Natural killer cell (primary cell): ENCODE data around the gene ATG2A. TPM values are rescaled to one million over a fixed set of nuclear protein-coding genes. Genes with fewer than 3 reads are reported as not detected.

Source experiments
- ATAC-seq, 3 donors: fragments of 150-1000 bp in 2 of 3; fragments of 200-7000 bp in 1 of 3; cut with Tn5 transposase; 1 replicate in 1 of 3; 2 replicates in 2 of 3; pipeline ENCODE4 v1.10.0; 2021; ENCODE audit warnings: mild to moderate bottlenecking in 2 of 3, moderate library complexity in 2 of 3
- DNase-seq, 2 donors: peaks; one replicate each; pipeline versions ENCODE4 v3.0.0 to v3.0.0-alpha.2; 2013 to 2021; ENCODE audit warnings: mixed read lengths in 1 of 2
- H3K27ac ChIP-seq: one replicate; pipeline ENCODE4 v1.5.1; 2013; ENCODE audit warnings: mild to moderate bottlenecking, low read length
- H3K27me3 ChIP-seq: one replicate; pipeline ENCODE4 v1.6.1; 2013; ENCODE audit warnings: low read length; ENCODE audit not compliant: control insufficient read depth, insufficient read depth
- H3K36me3 ChIP-seq: one replicate; pipeline ENCODE4 v1.6.1; 2013; ENCODE audit warnings: low read length; ENCODE audit not compliant: control insufficient read depth, insufficient read depth
- H3K4me1 ChIP-seq: one replicate; pipeline ENCODE4 v1.6.1; 2013; ENCODE audit warnings: low read length; ENCODE audit not compliant: control insufficient read depth, insufficient read depth
- H3K4me3 ChIP-seq: one replicate; pipeline ENCODE4 v1.5.1; 2013; ENCODE audit warnings: low read length
- H3K9me3 ChIP-seq: one replicate; pipeline ENCODE4 v1.6.1; 2013; ENCODE audit warnings: low read length; ENCODE audit not compliant: control insufficient read depth, insufficient read depth
- H3K27ac Mint-ChIP-seq, 2 donors: one replicate each; pipeline ENCODE4 v1.8.0; 2022; ENCODE audit warnings: mild to moderate bottlenecking in 2 of 2, mixed read lengths in 2 of 2, moderate library complexity in 1 of 2
- H3K27me3 Mint-ChIP-seq, 2 donors: one replicate each; pipeline ENCODE4 v1.8.0; 2022; ENCODE audit warnings: low read depth in 2 of 2, mixed read lengths in 2 of 2
- H3K36me3 Mint-ChIP-seq: one replicate; pipeline ENCODE4 v1.8.0; 2022; ENCODE audit warnings: mixed read lengths
- H3K4me1 Mint-ChIP-seq, 2 donors: one replicate each; pipeline ENCODE4 v1.8.0; 2022; ENCODE audit warnings: mixed read lengths in 2 of 2
- H3K4me3 Mint-ChIP-seq: one replicate; pipeline ENCODE4 v1.8.0; 2022; ENCODE audit warnings: mild to moderate bottlenecking, moderate library complexity, mixed read lengths
- H3K9me3 Mint-ChIP-seq, 2 donors: one replicate each; pipeline ENCODE4 v1.8.0; 2022; ENCODE audit warnings: mixed read lengths in 2 of 2
- CTCF ChIP-seq: fragments of 200-600 bp; IDR thresholded peaks from one replicate; pipeline ENCODE4 v1.8.0; 2022; ENCODE audit warnings: antibody characterized with exemption
- WGBS: methylation state at CpG from one replicate; pipeline ENCODE4 v1.1.7; 2013; ENCODE audit warnings: missing lambda C conversion rate; ENCODE audit not compliant: insufficient coverage; 5-methylcytosine and 5-hydroxymethylcytosine counted together
- intact Hi-C: fragments of 100-400 bp; cut with micrococcal nuclease; formaldehyde crosslinking; loops from one replicate; pipeline ENCODE4 v1.14.2; 2022
- total RNA-seq, 4 donors: library from RNA; stranded (reverse); fragments of 120-200 nt in 1 of 4; gene quantifications; one replicate each; pipeline versions ENCODE4 v1.2.3 to v1.2.4, GENCODE V29; 2013 to 2022

Gene ATG2A
- total RNA-seq, 3 donors from 2014 or later (not counting 1 experiment from before 2014, with no cell fraction given) = 165 to 321 (median 259) TPM

- H3K4me1 Mint-ChIP-seq = peaks cover 65 to 85% of the 10 kb centered on the region in 2 donors
- Histone ChIP-seq H3K27ac (peak overlapping the region; percentile 91), H3K36me3 (peaks cover 25% of the 10 kb centered on the region), H3K4me3 (peak overlapping the region; percentile 10), H3K9me3 (no peaks in the 10 kb centered on the region), H3K4me1 (peaks cover 99% of the 10 kb centered on the region), H3K27me3 (no peaks in the 10 kb centered on the region)
- H3K36me3 Mint-ChIP-seq = no peaks in the 10 kb centered on the region
- DNase-seq = no peak
- ATAC-seq = no peak
- H3K4me3 Mint-ChIP-seq = peak overlapping the region; percentile 81
- no peaks in the 10 kb centered on the region for H3K27me3 Mint-ChIP-seq
- TF ChIP-seq CTCF = no peak
- intact Hi-C loops = loop anchor here (2.0 kb wide), 2 partner anchors 15 to 17 kb away; partner anchors contain the start of gene EHD1
- WGBS = 59% methylated on average over 9 of the region's 9 CpGs
- no peaks in the 10 kb centered on the region for H3K9me3 Mint-ChIP-seq
- H3K27ac Mint-ChIP-seq = peak overlapping the region; percentile 95 to 96
Observed at GRCh38 chr11:64864135-64864472, 52.9 kb downstream of the ATG2A start.

GRCh38 chr11:64863391-64864060 is 53.5 kb downstream of the ATG2A start:
- Histone ChIP-seq H3K4me3 (no peak overlapping the region), H3K36me3 (peaks cover 23% of the 10 kb centered on the region), H3K27me3 (no peaks in the 10 kb centered on the region), H3K4me1 (peaks cover 99% of the 10 kb centered on the region), H3K9me3 (no peaks in the 10 kb centered on the region), H3K27ac (peak overlapping the region; percentile 91)
- Mint-ChIP-seq H3K4me3 (peak overlapping the region; percentile 81), H3K27me3 (no peaks in the 10 kb centered on the region), H3K27ac (peak overlapping the region; percentile 95 to 96), H3K4me1 (peaks cover 65 to 85% of the 10 kb centered on the region in 2 donors), H3K9me3 (no peaks in the 10 kb centered on the region), H3K36me3 (no peaks in the 10 kb centered on the region)
- WGBS = 84% methylated on average over 23 of the region's 23 CpGs
- intact Hi-C loops = loop anchor here (2.0 kb wide), 2 partner anchors 15 to 17 kb away; partner anchors contain the start of gene EHD1
- DNase-seq (no peak), ATAC-seq (no peak)
- no peak for TF ChIP-seq CTCF

- Histone ChIP-seq H3K36me3 (peaks cover 21% of the 10 kb centered on the region), H3K27ac (peak overlapping the region; percentile 91), H3K27me3 (no peaks in the 10 kb centered on the region), H3K4me1 (peaks cover 99% of the 10 kb centered on the region), H3K9me3 (no peaks in the 10 kb centered on the region), H3K4me3 (no peak overlapping the region)
- peak overlapping the region; percentile 95 to 96 for H3K27ac Mint-ChIP-seq
- peaks cover 60 to 83% of the 10 kb centered on the region in 2 donors for H3K4me1 Mint-ChIP-seq
- ATAC-seq (no peak), DNase-seq (no peak)
- H3K36me3 Mint-ChIP-seq = no peaks in the 10 kb centered on the region
- peak overlapping the region; percentile 76 for H3K4me3 Mint-ChIP-seq
- TF ChIP-seq CTCF = no peak
- H3K9me3 Mint-ChIP-seq = no peaks in the 10 kb centered on the region
- intact Hi-C loops = no loop called here
- H3K27me3 Mint-ChIP-seq = no peaks in the 10 kb centered on the region
- 70% methylated on average over 9 of the region's 9 CpGs for WGBS
Observed at GRCh38 chr11:64862987-64863390, 54.0 kb downstream of the ATG2A start.
